LNCaP clone FGC (cell line): Measurements from ENCODE around the gene BAIAP3.

ENCODE experiments used
- DNase-seq: peaks from one replicate; pipeline ENCODE4 v3.0.0-alpha.2; 2011; ENCODE audit warnings: low read depth
- H3K4me3 ChIP-seq: 2 replicates; pipeline ENCODE4 v1.5.1; 2011; ENCODE audit warnings: mild to moderate bottlenecking, low read depth, low read length, control low read depth
- TF ChIP-seq, protein P1 (sequence below): IDR thresholded peaks from 2 replicates; pipeline ENCODE4 v1.5.1; 2012; ENCODE audit warnings: mild to moderate bottlenecking; ENCODE audit not compliant: control insufficient read depth, insufficient read depth; ENCODE audit errors: extremely low read depth

BAIAP3 gene

GRCh38 chr16:1305823-1306222, 27.6 kb upstream of the BAIAP3 start:
- TF ChIP-seq, protein P1, sequence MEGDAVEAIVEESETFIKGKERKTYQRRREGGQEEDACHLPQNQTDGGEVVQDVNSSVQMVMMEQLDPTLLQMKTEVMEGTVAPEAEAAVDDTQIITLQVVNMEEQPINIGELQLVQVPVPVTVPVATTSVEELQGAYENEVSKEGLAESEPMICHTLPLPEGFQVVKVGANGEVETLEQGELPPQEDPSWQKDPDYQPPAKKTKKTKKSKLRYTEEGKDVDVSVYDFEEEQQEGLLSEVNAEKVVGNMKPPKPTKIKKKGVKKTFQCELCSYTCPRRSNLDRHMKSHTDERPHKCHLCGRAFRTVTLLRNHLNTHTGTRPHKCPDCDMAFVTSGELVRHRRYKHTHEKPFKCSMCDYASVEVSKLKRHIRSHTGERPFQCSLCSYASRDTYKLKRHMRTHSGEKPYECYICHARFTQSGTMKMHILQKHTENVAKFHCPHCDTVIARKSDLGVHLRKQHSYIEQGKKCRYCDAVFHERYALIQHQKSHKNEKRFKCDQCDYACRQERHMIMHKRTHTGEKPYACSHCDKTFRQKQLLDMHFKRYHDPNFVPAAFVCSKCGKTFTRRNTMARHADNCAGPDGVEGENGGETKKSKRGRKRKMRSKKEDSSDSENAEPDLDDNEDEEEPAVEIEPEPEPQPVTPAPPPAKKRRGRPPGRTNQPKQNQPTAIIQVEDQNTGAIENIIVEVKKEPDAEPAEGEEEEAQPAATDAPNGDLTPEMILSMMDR = no peak
- no peak for DNase-seq
- no peak overlapping the region for H3K4me3 ChIP-seq

DNA sequence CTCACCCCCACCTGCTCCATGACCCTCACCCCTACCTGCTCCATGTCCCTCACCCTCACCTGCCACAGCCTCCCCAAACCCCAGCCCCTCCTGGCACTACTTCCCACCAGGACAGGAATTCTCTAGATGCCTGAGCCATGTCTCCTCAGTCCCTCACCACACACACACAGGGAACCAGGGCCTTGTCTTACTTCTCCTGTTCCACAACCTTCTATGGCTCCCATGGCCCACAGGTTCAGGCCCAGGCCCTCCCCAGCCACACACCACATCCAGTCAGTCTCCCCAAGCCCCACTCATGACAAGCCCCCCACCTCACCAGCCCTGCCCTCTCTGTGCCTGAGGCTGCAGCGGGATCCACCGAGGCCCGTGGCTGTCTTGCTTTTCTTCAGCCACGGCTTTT, 27.1 kb upstream of the BAIAP3 start:
- no peak overlapping the region for H3K4me3 ChIP-seq
- DNase-seq = no peak
- TF ChIP-seq, protein P1 = no peak

GRCh38 chr16:1308036-1308976, 25.1 kb upstream of the BAIAP3 start:
- TF ChIP-seq, protein P1 = peak; percentile 4; the same call in 1 of the 2 replicates
- peak overlapping the region; percentile 60 for H3K4me3 ChIP-seq
- DNase-seq = peak; percentile 69

DNA sequence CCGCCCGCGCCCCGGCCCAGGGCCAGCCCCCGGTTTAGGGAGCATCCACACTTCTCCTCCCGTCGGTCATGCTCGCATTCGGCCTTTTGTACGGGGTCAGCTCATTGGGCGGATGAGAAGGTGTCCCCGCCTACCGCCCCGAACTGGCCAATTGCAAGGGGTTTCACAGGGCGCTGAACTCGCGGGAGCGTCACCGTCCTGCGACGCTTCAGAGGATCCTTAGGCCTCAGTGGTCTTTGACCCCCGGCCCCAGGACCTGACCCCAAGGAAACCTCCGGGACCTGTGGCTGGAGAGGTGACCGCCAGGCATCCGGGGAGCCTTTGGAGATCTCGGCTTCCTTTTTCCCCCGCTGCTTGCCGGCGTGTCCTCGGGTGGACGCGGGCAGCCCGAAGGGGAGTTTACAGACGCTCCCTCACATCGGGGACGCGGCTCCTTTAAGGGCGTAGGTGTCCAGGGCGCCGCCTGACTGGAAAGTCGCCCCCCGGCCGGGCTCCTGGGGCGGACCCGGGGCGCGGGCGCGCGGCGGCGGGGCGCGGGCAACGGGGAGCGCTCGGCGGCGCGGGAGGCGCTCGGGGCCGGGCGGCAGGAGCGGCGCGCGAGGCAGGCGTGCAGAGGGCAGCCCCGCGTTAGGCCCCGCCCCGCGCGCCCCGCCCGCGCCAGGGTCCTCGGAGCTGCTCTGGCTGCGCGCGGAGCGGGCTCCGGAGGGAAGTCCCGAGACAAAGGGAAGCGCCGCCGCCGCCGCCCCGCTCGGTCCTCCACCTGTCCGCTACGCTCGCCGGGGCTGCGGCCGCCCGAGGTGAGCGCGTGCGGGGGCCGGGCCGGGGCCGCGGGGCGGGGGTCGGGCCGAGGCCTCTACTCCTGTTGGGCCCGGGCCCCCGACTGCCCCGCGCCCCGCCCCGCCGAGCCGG, 24.2 kb upstream of the BAIAP3 start, which contains the start of gene UBE2I:
Gene UBE2I, plus strand, starts transcription at position 660 of the 909 bp plus-strand sequence. CDS start 4,395 bp downstream, outside the sequence.
- H3K4me3 ChIP-seq = peak within 1 kb of the TSS; percentile 97
- TF ChIP-seq, protein P1 = no peak

DNA sequence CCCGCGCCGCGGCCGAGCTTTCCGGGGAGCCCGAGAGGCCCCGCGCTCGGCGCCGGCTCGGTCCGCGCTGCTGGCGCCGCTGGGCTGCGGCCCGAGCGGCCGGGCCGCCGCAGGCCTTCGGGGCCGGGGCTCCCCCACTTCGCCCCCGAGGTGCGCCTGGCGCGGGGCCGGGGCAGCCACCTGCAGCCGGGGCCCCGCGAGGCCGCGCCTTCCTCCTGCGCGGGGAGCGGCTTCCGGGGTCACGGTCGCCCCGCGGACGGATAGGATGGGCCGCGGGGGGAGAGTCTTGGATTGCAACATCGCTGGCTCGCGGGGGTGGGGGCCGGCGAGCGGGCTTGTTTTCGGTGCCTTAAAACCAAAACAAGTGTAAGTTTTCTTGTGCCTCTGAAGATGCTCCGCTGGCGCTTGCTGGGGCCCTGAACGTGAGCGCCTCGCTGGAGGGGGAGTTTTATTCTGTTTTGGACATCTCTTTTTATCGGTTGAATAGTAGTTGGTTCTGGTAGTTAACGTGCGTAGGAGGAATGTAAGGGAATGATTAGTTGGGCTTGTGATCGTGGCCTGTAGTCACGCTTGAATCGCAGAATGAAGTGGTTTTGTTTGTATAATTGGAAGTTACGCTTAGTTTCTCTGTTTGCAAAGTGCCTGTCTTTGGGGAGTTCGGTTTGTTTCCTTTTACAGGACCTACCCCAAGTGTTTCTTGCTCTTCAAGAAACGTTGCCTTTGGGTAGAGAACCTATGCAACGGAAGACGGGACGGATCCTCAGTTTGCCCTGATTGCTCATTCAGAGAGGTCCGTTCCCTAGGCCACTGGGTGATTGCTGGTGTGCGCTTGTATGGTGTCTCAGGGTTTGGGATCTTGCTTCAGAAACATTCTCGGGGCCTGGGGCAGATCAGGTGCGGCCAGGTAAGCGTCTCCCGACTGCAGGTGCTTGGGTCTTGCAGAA, 23.3 kb upstream of the BAIAP3 start:
- DNase-seq = no peak
- H3K4me3 ChIP-seq = peak overlapping the region; percentile 97
- TF ChIP-seq, protein P1 = no peak

More for the DNA sequence above, 24.2 kb upstream of the BAIAP3 start, which contains the start of gene UBE2I:
- DNase-seq = peak; percentile 97

DNA sequence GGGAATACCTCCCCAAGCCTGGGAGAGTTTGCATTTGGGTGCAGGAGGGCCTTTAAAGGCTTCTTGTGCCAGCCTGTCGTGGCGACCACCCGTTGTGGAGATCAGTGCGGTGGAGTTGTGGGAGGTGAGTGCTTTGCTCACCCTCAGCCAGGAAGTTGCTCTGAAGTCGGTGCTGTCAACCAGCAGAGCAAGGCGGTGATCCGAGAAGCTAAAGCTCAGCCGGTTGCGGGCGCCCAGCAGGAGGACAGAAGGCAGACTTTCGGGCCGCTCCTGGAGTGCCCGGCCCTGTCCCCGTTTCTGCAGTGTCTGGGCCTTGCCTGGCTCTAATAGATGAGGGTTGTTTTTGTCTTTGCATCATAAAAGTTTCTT, 22.6 kb upstream of the BAIAP3 start:
- TF ChIP-seq, protein P1 = no peak
- H3K4me3 ChIP-seq = peak overlapping the region; percentile 97
- DNase-seq = no peak
